ENCODE results near the gene B3GAT3. TPM values are rescaled to one million over a fixed set of nuclear protein-coding genes. Genes with fewer than 3 reads are reported as not detected.
"Not testable (repeated sequence)": the region's sequence is repeated elsewhere in the genome, so short reads cannot be mapped to it uniquely, and the experiment has no call there.

Gene B3GAT3
- total and polyA plus RNA-seq, 12 donors: 6.8 to 41.2 (median 11.3) TPM

DNA sequence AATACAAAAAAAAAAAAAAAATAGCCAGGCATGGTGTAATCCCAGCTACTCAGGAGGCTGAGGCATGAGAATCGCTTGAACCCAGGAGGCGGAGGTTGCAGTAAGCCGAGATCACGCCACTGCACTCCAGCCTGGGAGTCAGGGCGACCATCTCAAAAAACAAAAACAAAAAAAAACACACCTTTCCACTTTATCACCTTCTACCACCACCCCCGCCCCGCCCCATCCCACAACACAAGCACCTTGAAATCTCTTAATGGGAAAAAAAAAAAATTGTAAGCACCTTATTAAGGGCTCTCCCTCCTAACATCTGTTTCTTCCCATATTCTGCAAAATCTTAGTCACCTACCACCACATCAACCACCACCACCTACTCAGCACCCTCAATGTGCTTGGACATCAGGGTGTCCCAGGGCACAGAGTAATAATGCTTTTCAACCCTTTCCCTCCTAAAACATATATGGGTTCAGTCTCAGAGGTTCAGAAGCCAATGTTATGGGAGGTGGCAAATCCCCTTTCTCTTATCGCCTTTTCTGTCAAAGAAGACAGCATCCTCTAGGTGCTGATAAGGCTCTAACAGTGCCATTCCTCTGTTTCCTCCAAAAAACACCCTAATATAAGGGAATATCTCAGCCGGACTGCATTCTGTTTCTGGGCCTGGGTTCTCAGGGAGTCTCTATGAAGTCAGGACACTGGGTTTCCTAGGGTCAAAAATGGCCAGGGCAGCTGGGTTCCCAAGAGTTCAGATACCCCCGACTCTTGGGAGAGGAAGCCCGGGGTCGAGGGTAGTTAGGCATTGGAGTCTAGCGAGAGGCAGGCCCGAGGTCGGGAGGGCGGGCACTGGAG is 30.6 kb upstream of the B3GAT3 start:
- ATAC-seq (peak in 2 of 8 donors; percentile 3 to 9), DNase-seq (no peak)
- Histone ChIP-seq H3K4me3 (peak overlapping the region; percentile 70 to 100 (median 90)), H3K9me3 (no peaks in the 10 kb centered on the region), H3K27me3 (no peaks in the 10 kb centered on the region), H3K36me3 (peaks cover 0 to 33% (median 16%) of the 10 kb centered on the region in 9 donors), H3K4me1 (peaks cover 0 to 21% (median 16%) of the 10 kb centered on the region in 9 donors), H3K27ac (peak overlapping the region; percentile 80 to 98 (median 93))
- intact Hi-C loops (cut with DNase I): loop anchor here in 1 of 10 donors (5.0 kb wide), 1 partner anchor 40 kb away; the partner anchor contains the start of genes EML3 and ROM1
- TF ChIP-seq CTCF (IDR thresholded peaks at IDR 0.05): no peak
- WGBS, 2 donors: 37 to 40% methylated on average over 16 of the region's 16 CpGs

GRCh38 chr11:62650283-62650682 is 28.5 kb upstream of the B3GAT3 start:
- H3K4me3 ChIP-seq, H3K27me3 ChIP-seq, H3K9me3 ChIP-seq, DNase-seq, H3K27ac ChIP-seq, ATAC-seq: not testable (repeated sequence)
- Histone ChIP-seq H3K36me3 (peaks cover 0 to 36% (median 17%) of the 10 kb centered on the region in 9 donors), H3K4me1 (peaks cover 8 to 35% (median 29%) of the 10 kb centered on the region in 9 donors)
- intact Hi-C loops (cut with DNase I): loop anchor here in 1 of 10 donors (5.0 kb wide), 1 partner anchor 38 kb away; the partner anchor contains the start of genes EML3 and ROM1
- 94 to 95% methylated on average over 12 of the region's 12 CpGs for WGBS, 2 donors

- Histone ChIP-seq H3K27me3 (no peaks in the 10 kb centered on the region), H3K9me3 (no peaks in the 10 kb centered on the region), H3K4me1 (peaks cover 12 to 43% (median 37%) of the 10 kb centered on the region in 9 donors), H3K4me3 (no peak overlapping the region), H3K36me3 (peaks cover 0 to 38% (median 17%) of the 10 kb centered on the region in 9 donors), H3K27ac (no peak overlapping the region)
- DNase-seq (no peak), ATAC-seq (no peak)
- intact Hi-C loops (cut with DNase I): no loop called here
- WGBS, 2 donors: 93 to 94% methylated on average over 11 of the region's 11 CpGs
- no peak for TF ChIP-seq CTCF (IDR thresholded peaks at IDR 0.05)
These were observed 27.7 kb upstream of the B3GAT3 start for GRCh38 chr11:62649486-62649885.

- no peak for ATAC-seq
- peaks cover 0 to 43% (median 17%) of the 10 kb centered on the region in 9 donors for H3K36me3 ChIP-seq
- TF ChIP-seq CTCF (IDR thresholded peaks at IDR 0.05): no peak
- DNase-seq: no peak
- no peaks in the 10 kb centered on the region for H3K9me3 ChIP-seq
- 82 to 85% methylated on average over 11 of the region's 11 CpGs for WGBS, 2 donors
- peaks cover 12 to 44% (median 40%) of the 10 kb centered on the region in 9 donors for H3K4me1 ChIP-seq
- no peaks in the 10 kb centered on the region for H3K27me3 ChIP-seq
- intact Hi-C loops (cut with DNase I): no loop called here
- H3K4me3 ChIP-seq: no peak overlapping the region
- H3K27ac ChIP-seq: no peak overlapping the region
These were observed 27.2 kb upstream of the B3GAT3 start for GRCh38 chr11:62648967-62649364.
